Occipital lobe (tissue), 2 donors: ENCODE results near the gene CADPS. TPM values are rescaled to one million over a fixed set of nuclear protein-coding genes. Genes with fewer than 3 reads are reported as not detected.

ENCODE experiments used
- DNase-seq: peaks from one replicate; lab custom pipeline; 2025; lab: John Stamatoyannopoulos, UW
- total RNA-seq: library from RNA; depleted of rRNA; stranded (reverse); fragments of >200 nt; gene quantifications from one replicate; pipeline ENCODE4 v1.2.3, GENCODE V29; 2014

Gene CADPS
- total RNA-seq, 1 donor from 2014 or later = 206 TPM

- no peak for DNase-seq
These were observed 353.6 kb downstream of the CADPS start for GRCh38 chr3:62521464-62522105.

DNA sequence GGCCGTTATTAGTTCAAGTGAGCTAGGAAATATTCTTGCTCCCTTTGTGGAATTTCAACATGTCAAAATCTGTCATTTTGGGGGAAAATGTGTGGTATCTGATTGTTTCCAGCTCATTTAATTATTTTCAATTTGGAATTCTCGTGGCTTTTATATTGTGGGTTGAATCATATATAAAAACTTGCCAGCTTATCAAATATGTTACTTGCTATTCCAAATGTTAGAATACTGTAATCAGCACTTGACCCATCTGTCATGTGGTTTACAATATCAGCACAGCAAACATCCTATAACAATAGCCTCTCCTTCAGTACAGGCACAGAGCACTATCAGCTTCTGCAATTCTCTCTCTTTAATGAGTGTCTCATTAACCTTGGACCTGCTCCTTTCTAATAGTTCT lies 371.7 kb downstream of the CADPS start:
- no peak for DNase-seq

DNA sequence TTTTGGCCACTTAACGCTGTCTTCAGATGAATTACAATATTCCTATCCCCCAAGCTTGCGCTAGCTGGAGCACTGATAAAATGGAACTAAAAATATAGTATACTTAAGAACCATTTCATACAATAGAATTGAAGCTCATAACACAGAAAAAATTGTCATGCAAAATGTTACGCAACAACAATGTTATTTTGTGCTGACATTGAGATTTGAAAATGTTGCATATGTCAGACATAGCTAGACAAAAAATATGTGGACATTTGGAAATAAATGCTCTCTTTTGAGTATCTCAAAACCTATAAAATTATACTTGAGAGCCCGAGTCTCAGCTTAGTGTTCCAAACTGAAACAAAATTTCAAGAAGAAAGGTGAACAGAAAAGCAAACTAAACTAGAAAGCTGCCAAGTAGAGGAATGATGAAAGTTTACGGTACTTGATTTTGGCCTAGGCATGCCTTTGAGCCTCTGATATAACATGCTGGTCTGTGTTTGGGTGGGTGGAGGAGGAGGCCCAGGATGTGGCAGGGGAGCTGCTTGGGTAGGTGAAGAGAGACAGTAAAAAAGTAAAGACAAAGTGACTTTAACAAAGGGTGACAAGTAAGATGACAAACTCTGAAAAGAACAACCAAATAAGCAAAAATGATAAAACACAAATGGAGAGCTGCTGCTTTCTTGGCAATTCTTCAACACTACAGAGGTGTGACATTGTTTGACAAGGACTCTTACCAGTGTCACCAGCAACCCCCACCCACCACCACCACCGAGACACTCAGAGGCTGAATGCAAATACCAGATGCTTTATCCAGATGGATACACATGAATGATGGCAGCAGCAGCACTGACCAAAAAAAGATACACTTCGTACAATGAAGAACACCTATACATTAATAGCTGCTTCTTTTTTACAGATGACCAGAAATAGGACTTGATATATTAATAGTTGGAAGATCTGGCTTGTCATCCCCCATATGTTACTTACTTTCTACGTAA lies 372.6 kb downstream of the CADPS start:
- no peak for DNase-seq

GRCh38 chr3:62501289-62501668 lies 373.9 kb downstream of the CADPS start:
- DNase-seq = no peak

DNA sequence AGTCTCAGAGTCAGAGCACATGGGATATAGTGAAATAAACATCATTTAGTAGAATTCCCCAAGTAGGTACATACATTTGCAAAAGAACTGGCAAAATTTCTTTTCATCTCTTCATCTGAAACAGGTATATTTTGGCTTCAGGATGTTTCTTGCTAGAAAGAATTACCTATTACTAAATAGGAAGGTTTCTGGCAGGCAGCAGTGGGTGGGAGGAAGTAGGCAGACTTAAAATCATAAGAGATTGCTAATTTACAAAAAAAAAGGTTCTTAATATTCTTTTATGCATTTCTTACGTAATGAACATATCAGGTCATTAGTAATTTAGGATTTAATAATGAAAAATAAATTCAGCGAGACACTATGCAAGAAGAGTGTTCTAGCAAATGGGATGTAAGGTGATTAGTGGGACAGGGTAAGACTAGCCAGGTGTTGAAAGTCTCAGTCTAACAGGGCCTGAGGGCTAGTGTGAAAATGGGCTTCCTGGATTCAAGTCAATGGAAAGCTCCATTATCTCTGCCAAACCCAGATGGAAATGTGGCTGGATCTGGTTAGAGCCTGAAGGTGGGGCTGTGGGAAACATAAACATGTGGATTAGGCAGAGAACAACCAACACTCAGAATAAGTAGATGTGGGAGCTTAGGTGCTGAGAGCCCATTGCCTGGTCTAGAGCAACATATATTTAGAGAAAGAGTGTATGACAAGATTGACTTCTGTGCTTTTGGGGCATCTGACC lies 374.5 kb downstream of the CADPS start:
- DNase-seq = no peak

DNA sequence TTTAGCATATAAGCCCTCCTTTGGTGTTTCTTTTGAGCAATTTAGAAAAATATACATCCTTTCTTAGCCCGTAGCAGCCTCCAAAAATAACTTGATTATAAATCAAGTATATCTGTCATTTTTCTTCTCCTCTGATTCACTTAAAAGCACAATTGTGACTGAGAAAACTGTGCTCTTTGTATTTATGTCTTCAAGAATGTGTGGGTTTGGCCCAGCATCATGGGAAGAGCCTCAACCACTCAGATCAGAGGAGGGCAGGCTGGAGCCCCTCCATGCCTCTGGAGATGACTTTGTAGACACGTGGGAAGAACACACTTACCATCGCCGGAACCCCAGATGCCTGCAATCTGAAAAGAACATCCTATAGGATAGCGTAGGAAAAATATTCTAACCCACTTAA lies 378.1 kb downstream of the CADPS start:
- DNase-seq = no peak

- no peak for DNase-seq
These were observed 378.7 kb downstream of the CADPS start for GRCh38 chr3:62496503-62496902.

DNA sequence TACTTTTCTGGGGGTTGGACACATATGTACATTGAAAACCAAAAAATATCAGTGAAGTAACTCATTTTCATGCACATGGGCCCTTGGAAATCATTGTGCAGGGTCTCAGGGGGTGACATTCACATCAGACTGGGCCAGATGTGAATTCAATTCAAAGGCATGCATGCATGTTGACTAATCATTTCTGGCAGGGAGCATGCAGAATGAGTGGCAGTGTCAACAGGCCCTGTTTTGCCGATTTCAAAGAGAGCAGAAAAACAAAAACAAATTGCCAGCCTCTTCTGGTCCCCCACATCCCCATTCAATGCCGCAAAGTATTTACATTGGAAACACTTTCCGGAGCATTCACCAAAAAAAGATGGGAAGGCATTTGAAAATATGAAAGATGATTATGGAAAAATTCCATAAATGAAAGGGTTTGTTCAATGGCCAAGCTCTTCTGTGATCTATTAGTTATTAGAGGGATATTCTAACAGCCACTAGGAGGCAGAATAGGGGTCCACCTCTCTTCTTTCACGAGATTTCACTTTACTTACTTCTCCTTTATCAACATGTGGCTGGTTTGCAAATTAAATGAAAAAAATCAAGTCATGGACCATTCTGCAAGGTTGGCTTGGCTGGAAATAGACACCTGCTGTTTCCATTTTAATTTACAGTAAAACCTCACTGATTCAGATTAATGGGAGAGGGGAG lies 382.0 kb downstream of the CADPS start:
- DNase-seq = no peak

- no peak for DNase-seq
These were observed 392.3 kb downstream of the CADPS start for GRCh38 chr3:62482961-62483360.

- DNase-seq = no peak
These were observed 393.3 kb downstream of the CADPS start for GRCh38 chr3:62481962-62482361.

DNA sequence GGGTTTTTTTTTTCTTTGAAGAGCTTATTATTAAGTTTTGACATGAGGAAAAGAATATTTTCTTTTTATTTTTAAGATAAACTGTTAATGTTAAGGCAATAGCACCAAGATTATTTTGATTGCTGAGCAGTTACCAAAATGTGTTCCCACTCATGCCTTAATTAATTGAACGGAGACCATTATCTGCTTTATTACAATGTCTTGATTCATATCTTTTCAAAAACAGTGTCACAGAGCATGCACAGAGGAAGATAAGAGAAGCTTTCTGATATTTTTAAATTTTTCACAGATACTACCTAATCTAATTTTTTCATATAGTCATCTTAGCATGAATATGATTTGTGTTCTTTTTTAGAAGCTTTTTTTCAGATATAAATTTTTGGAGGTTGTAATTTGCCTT lies 395.2 kb downstream of the CADPS start:
- no peak for DNase-seq

GRCh38 chr3:62479326-62479725 lies 395.9 kb downstream of the CADPS start:
- DNase-seq = no peak

GRCh38 chr3:62475306-62475705 lies 399.9 kb downstream of the CADPS start:
- DNase-seq = no peak

DNA sequence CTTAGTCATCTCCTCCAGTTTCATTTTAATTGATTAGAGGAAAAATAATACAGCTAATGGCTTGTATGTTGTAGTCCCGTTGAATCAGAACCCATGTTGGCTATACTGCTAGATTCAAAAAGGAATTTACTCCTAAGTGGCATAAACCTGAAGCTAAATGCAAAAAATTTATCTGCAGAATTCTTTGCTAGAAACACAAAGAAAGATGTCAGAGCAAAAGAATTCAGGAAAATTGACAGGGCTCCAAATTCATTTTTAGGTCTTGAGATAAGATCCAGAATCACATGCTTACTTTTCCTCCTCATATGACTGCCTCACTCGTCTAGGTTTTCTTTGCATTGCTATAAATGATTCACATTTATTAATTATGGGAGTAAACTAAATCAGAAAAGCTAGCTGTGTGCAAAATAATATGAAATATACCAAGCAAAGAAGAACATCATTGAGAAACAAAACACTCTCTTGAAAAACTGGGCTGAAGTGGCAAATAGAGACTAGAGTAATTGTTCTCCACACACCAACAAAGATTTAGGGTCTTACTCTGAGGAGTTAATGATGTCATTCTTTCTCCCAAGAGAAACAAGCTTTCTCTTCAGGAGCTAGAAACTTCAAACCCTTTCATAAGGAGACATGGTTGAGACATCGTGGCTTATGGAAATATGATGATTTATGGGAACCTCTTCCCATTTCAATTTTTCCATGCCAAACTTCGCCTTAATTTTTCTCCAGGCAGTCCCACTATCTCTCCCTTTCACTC lies 407.1 kb downstream of the CADPS start:
- no peak for DNase-seq

- no peak for DNase-seq
These were observed 412.4 kb downstream of the CADPS start for GRCh38 chr3:62462788-62463187.

DNA sequence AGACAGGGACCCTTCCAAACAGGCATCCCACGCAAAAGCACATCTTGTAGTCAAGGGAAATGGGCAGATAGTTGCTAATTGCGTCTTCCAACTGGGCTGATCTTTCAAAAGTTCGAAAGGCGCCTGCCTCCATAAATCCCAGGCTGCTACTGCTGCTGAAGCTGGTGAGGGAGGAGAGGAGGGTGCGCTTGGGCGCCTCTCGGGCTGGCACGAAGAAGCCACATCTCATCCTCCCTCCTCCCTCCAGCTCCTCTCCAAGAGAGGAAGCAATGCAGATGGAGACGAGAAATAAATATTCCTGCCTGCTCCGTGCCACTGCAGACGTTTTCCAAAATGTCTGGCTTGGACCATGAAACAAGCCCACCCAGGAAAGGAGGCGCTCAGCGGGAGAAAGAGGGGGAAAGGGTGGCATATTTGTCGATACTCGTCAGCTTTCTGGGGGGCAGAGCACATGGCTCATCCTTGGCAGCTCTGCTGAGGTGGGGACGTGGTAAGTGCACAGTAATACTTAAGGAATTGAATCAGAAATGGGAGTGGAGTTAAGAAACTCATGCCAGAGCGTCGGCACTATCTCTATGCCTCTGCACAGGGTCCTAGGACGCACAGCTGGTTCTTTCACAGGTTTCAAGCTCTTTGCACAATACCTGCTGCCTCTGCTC lies 413.0 kb downstream of the CADPS start:
- DNase-seq = no peak

- DNase-seq = no peak
These were observed 420.3 kb downstream of the CADPS start for GRCh38 chr3:62454916-62455315.

DNA sequence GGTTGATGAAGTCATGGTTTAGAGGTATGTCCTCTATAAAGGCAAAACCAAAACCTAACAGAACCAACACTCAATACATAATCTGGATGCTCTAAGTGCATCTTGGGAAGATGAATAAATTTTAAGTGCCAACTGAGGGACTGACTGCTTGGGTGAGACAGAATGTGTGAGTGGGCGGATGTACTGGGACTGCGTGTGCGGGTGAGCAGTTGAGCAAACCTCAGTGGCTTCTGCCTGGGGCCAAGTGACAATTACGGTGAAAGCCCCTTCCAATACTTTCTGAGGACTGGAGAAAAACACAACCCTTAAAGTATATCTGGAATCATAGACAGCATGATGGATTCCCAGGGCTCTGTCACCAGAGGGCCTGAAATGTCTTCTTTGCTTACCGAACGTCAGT lies 421.8 kb downstream of the CADPS start:
- no peak for DNase-seq

GRCh38 chr3:62451211-62451887 lies 423.9 kb downstream of the CADPS start:
- no peak for DNase-seq
